WTC11 (cell line): ENCODE data around the gene MANF. TPM values are rescaled to one million over a fixed set of nuclear protein-coding genes. Genes with fewer than 3 reads are reported as not detected.

ENCODE experiments used
- ATAC-seq: fragments of 200-7000 bp; cut with Tn5 transposase; 2 replicates; pipeline ENCODE4 v1.10.0; 2021; ENCODE audit warnings: mild to moderate bottlenecking, moderate library complexity
- CTCF ChIA-PET: fragments of 300-600 bp; sonication (Branson Sonifier 250); formaldehyde crosslinking; loops from one replicate; lab custom pipeline; 2021; ENCODE audit warnings: antibody characterized with exemption; lab: Charles Lee
- POLR2A ChIA-PET: fragments of 350-600 bp; sonication (Branson Sonifier 250); formaldehyde crosslinking; loops from one replicate; lab custom pipeline; 2021; ENCODE audit warnings: antibody characterized with exemption; lab: Charles Lee
- DNase-seq: peaks from one replicate; pipeline ENCODE4 v3.0.0; 2021; ENCODE audit warnings: low spot score
- H3K27ac Mint-ChIP-seq: 2 replicates; pipeline ENCODE4 v1.8.0; 2021; ENCODE audit warnings: mixed read lengths
- H3K27me3 Mint-ChIP-seq: 2 replicates; pipeline ENCODE4 v1.8.0; 2021; ENCODE audit warnings: low read depth, mild to moderate bottlenecking, moderate library complexity, mixed read lengths
- H3K36me3 Mint-ChIP-seq: 2 replicates; pipeline ENCODE4 v1.8.0; 2021; ENCODE audit warnings: mixed read lengths
- H3K4me1 Mint-ChIP-seq: 2 replicates; pipeline ENCODE4 v1.8.0; 2022; ENCODE audit warnings: mixed read lengths
- H3K4me3 Mint-ChIP-seq: 2 replicates; pipeline ENCODE4 v1.8.0; 2021; ENCODE audit warnings: mild to moderate bottlenecking, moderate library complexity, mixed read lengths
- H3K9me3 Mint-ChIP-seq: 2 replicates; pipeline ENCODE4 v1.8.0; 2021; ENCODE audit warnings: mixed read lengths
- CREM ChIP-seq: sonication (generic); formaldehyde crosslinking; IDR thresholded peaks from 2 replicates; pipeline ENCODE4 v1.8.1; 2022; ENCODE audit warnings: mild to moderate bottlenecking, missing genetic modification reagents, moderate library complexity
- GABPB1 ChIP-seq: sonication (generic); formaldehyde crosslinking; IDR thresholded peaks from 2 replicates; pipeline ENCODE4 v1.8.1; 2023; ENCODE audit warnings: mild to moderate bottlenecking, missing genetic modification reagents
- GRHL2 ChIP-seq: fragments of 250-450 bp; sonication (Bioruptor Pico); IDR thresholded peaks from 2 replicates; pipeline ENCODE4 v1.8.0; 2022; ENCODE audit warnings: mild to moderate bottlenecking, moderate library complexity; ENCODE audit not compliant: insufficient replicate concordance, severe bottlenecking
- GTF2I ChIP-seq: fragments of 250-450 bp; sonication (Bioruptor Pico); conservative IDR thresholded peaks from 2 replicates; pipeline ENCODE4 v1.4.0; 2021; ENCODE audit warnings: mild to moderate bottlenecking
- NFATC4 ChIP-seq: fragments of 250-450 bp; sonication (Bioruptor Pico); IDR thresholded peaks from 2 replicates; pipeline ENCODE4 v1.9.0; 2021; ENCODE audit warnings: mild to moderate bottlenecking
- PRRX2 ChIP-seq: fragments of 250-450 bp; sonication (Bioruptor Pico); IDR thresholded peaks from 2 replicates; pipeline ENCODE4 v1.8.0; 2021; ENCODE audit warnings: mild to moderate bottlenecking
- RORB ChIP-seq: fragments of 250-450 bp; sonication (Bioruptor Pico); IDR thresholded peaks from 2 replicates; pipeline ENCODE4 v1.9.0; 2021; ENCODE audit warnings: mild to moderate bottlenecking
- SP1 ChIP-seq: sonication (generic); formaldehyde crosslinking; conservative IDR thresholded peaks from 2 replicates; pipeline ENCODE4 v1.8.1; 2022; ENCODE audit warnings: missing genetic modification reagents
- ZBTB43 ChIP-seq: sonication (generic); formaldehyde crosslinking; IDR thresholded peaks from 2 replicates; pipeline ENCODE4 v1.8.1; 2023; ENCODE audit warnings: mild to moderate bottlenecking, missing genetic modification reagents
- ZNF219 ChIP-seq: sonication (generic); formaldehyde crosslinking; IDR thresholded peaks from 2 replicates; pipeline ENCODE4 v1.8.0; 2023; ENCODE audit warnings: missing genetic modification reagents, mild to moderate bottlenecking, borderline replicate concordance
- ZNF232 ChIP-seq: sonication (generic); formaldehyde crosslinking; IDR thresholded peaks from 2 replicates; pipeline ENCODE4 v1.8.0; 2022; ENCODE audit warnings: mild to moderate bottlenecking, missing genetic modification reagents
- ZNF281 ChIP-seq: sonication (generic); formaldehyde crosslinking; IDR thresholded peaks from 2 replicates; pipeline ENCODE4 v1.8.0; 2023; ENCODE audit warnings: mild to moderate bottlenecking, missing genetic modification reagents
- total RNA-seq: library from RNA; stranded (reverse); gene quantifications from 3 replicates; pipeline ENCODE4 v1.2.3, GENCODE V29; 2021
- TF ChIP-seq, protein P1 (sequence below): sonication (generic); formaldehyde crosslinking; IDR thresholded peaks from 2 replicates; pipeline ENCODE4 v1.8.1; 2023; ENCODE audit warnings: mild to moderate bottlenecking, missing genetic modification reagents, borderline replicate concordance
- TF ChIP-seq, protein P2 (sequence below): sonication (generic); formaldehyde crosslinking; conservative IDR thresholded peaks from 2 replicates; pipeline ENCODE4 v1.8.1; 2022; ENCODE audit warnings: mild to moderate bottlenecking, missing genetic modification reagents
- TF ChIP-seq, protein P3 (sequence below): fragments of 250-450 bp; sonication (Bioruptor Pico); IDR thresholded peaks from 2 replicates; pipeline ENCODE4 v1.9.0; 2021; ENCODE audit warnings: moderate library complexity, mild to moderate bottlenecking, inconsistent platforms, borderline replicate concordance
- TF ChIP-seq, protein P4 (sequence below): sonication (generic); formaldehyde crosslinking; IDR thresholded peaks from 2 replicates; pipeline ENCODE4 v1.8.1; 2022; ENCODE audit warnings: missing genetic modification reagents, borderline replicate concordance
- TF ChIP-seq, protein P5 (sequence below): fragments of 250-450 bp; sonication (Bioruptor Pico); IDR thresholded peaks from 2 replicates; pipeline ENCODE4 v1.9.0; 2021; ENCODE audit warnings: mild to moderate bottlenecking

Gene MANF
- total RNA-seq, 1 experiment from 2014 or later: 121 TPM

- TF ChIP-seq ZBTB43 (CRISPR knock-in tag) (no peak), ZNF232 (CRISPR knock-in tag) (no peak), ZNF219 (CRISPR knock-in tag) (no peak)
- TF ChIP-seq, protein P1, sequence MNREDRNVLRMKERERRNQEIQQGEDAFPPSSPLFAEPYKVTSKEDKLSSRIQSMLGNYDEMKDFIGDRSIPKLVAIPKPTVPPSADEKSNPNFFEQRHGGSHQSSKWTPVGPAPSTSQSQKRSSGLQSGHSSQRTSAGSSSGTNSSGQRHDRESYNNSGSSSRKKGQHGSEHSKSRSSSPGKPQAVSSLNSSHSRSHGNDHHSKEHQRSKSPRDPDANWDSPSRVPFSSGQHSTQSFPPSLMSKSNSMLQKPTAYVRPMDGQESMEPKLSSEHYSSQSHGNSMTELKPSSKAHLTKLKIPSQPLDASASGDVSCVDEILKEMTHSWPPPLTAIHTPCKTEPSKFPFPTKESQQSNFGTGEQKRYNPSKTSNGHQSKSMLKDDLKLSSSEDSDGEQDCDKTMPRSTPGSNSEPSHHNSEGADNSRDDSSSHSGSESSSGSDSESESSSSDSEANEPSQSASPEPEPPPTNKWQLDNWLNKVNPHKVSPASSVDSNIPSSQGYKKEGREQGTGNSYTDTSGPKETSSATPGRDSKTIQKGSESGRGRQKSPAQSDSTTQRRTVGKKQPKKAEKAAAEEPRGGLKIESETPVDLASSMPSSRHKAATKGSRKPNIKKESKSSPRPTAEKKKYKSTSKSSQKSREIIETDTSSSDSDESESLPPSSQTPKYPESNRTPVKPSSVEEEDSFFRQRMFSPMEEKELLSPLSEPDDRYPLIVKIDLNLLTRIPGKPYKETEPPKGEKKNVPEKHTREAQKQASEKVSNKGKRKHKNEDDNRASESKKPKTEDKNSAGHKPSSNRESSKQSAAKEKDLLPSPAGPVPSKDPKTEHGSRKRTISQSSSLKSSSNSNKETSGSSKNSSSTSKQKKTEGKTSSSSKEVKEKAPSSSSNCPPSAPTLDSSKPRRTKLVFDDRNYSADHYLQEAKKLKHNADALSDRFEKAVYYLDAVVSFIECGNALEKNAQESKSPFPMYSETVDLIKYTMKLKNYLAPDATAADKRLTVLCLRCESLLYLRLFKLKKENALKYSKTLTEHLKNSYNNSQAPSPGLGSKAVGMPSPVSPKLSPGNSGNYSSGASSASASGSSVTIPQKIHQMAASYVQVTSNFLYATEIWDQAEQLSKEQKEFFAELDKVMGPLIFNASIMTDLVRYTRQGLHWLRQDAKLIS (CRISPR knock-in tag): no peak
- TF ChIP-seq, all 79 proteins: peak for 0
These were observed 11.3 kb downstream of the MANF start (continued) for GRCh38 chr3:51396401-51396800.

GRCh38 chr3:51397392-51397791 lies 12.3 kb downstream of the MANF start:
- H3K27me3 Mint-ChIP-seq: no peaks in the 10 kb centered on the region
- CTCF ChIA-PET: interaction anchor here (1.1 kb wide), 1 partner anchor 272 kb away, joined by 3 read pairs; no protein-coding TSS in a partner anchor
- ATAC-seq: peak; percentile 27
- no peaks in the 10 kb centered on the region for H3K9me3 Mint-ChIP-seq
- TF ChIP-seq SP1 (CRISPR knock-in tag): no peak
- TF ChIP-seq ZBTB43 (CRISPR knock-in tag): no peak
- no peak for TF ChIP-seq CREM (CRISPR knock-in tag)
- no peak for TF ChIP-seq GRHL2 (CRISPR knock-in tag)
- no peak for TF ChIP-seq GABPB1 (CRISPR knock-in tag)
- no peak for TF ChIP-seq RORB (CRISPR knock-in tag)
- no peak for TF ChIP-seq PRRX2 (CRISPR knock-in tag)
- TF ChIP-seq, protein P2, sequence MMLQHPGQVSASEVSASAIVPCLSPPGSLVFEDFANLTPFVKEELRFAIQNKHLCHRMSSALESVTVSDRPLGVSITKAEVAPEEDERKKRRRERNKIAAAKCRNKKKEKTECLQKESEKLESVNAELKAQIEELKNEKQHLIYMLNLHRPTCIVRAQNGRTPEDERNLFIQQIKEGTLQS (CRISPR knock-in tag): no peak
- no peak for TF ChIP-seq GTF2I (CRISPR knock-in tag)
- TF ChIP-seq, protein P3, sequence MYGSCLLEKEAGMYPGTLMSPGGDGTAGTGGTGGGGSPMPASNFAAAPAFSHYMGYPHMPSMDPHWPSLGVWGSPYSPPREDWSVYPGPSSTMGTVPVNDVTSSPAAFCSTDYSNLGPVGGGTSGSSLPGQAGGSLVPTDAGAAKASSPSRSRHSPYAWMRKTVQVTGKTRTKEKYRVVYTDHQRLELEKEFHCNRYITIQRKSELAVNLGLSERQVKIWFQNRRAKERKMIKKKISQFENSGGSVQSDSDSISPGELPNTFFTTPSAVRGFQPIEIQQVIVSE (CRISPR knock-in tag): no peak
- H3K36me3 Mint-ChIP-seq: peaks cover 55% of the 10 kb centered on the region
- POLR2A ChIA-PET: no interaction called here
- peak overlapping the region; percentile 51 for H3K27ac Mint-ChIP-seq
- DNase-seq: no peak
- peaks cover 25% of the 10 kb centered on the region for H3K4me1 Mint-ChIP-seq
- no peak overlapping the region for H3K4me3 Mint-ChIP-seq

DNA sequence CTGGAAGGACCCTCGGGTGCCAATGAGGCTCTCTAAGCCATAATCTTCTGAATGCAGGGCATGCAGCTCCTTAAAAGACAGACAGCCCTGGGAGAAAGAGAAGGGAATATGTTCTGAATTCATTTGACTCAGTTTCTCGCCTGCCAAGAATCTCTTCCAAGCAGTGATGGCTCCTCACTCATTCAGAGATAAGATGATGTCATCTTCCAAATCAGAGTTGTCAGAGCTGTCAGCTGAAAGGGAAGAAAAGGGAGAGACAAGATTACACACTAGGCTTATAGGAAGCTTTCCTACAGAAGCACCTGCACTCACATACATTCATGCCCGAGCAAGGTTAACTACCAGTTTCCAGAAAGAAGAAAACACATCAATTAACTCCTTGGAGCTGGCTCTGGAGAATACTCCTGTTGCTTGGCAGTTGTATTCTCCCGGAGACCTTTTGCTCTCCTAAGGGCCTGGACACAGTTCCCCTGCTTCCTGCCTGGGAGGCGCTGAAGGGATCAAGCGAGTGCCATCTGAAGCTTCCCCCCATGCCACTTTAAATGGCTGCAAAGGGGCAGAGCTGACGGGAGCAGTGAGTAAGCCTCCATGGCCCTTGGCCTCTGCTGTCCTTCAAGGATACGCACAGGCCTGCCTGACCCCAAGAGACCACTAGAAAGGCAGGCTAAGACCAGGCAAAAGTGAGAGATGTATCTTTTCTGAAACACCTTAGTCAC lies 13.7 kb downstream of the MANF start:
- Mint-ChIP-seq H3K27ac (peak overlapping the region; percentile 81), H3K4me1 (peaks cover 15% of the 10 kb centered on the region), H3K27me3 (no peaks in the 10 kb centered on the region), H3K36me3 (peaks cover 50% of the 10 kb centered on the region), H3K9me3 (no peaks in the 10 kb centered on the region), H3K4me3 (no peak overlapping the region)
- ATAC-seq: no peak
- no peak for DNase-seq
- ChIA-PET POLR2A (interaction anchor here (0.6 kb wide), 1 partner anchor 99 kb away, joined by 6 read pairs; no protein-coding TSS in a partner anchor), CTCF (interaction anchor here (1.3 to 1.6 kb wide), 2 partner anchors 9 to 36 kb away, joined by 4 read pairs; no protein-coding TSS in a partner anchor)
- TF ChIP-seq NFATC4 (CRISPR knock-in tag): no peak
- TF ChIP-seq ZNF281 (CRISPR knock-in tag): no peak
- TF ChIP-seq, protein P4, sequence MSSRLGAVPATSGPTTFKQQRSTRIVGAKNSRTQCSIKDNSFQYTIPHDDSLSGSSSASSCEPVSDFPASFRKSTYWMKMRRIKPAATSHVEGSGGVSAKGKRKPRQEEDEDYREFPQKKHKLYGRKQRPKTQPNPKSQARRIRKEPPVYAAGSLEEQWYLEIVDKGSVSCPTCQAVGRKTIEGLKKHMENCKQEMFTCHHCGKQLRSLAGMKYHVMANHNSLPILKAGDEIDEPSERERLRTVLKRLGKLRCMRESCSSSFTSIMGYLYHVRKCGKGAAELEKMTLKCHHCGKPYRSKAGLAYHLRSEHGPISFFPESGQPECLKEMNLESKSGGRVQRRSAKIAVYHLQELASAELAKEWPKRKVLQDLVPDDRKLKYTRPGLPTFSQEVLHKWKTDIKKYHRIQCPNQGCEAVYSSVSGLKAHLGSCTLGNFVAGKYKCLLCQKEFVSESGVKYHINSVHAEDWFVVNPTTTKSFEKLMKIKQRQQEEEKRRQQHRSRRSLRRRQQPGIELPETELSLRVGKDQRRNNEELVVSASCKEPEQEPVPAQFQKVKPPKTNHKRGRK (CRISPR knock-in tag): no peak
- TF ChIP-seq, protein P5, sequence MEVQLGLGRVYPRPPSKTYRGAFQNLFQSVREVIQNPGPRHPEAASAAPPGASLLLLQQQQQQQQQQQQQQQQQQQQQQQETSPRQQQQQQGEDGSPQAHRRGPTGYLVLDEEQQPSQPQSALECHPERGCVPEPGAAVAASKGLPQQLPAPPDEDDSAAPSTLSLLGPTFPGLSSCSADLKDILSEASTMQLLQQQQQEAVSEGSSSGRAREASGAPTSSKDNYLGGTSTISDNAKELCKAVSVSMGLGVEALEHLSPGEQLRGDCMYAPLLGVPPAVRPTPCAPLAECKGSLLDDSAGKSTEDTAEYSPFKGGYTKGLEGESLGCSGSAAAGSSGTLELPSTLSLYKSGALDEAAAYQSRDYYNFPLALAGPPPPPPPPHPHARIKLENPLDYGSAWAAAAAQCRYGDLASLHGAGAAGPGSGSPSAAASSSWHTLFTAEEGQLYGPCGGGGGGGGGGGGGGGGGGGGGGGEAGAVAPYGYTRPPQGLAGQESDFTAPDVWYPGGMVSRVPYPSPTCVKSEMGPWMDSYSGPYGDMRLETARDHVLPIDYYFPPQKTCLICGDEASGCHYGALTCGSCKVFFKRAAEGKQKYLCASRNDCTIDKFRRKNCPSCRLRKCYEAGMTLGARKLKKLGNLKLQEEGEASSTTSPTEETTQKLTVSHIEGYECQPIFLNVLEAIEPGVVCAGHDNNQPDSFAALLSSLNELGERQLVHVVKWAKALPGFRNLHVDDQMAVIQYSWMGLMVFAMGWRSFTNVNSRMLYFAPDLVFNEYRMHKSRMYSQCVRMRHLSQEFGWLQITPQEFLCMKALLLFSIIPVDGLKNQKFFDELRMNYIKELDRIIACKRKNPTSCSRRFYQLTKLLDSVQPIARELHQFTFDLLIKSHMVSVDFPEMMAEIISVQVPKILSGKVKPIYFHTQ (CRISPR knock-in tag): no peak
